NCI-H69 (cell line): ENCODE data around the gene RPL13.

Source experiments
- DNase-seq: peaks from one replicate; lab custom pipeline; 2025; lab: John Stamatoyannopoulos, UW

RPL13 gene

GRCh38 chr16:89599451-89599858 lies 39.0 kb downstream of the RPL13 start:
- peak; percentile 65 for DNase-seq

GRCh38 chr16:89599902-89600301 lies 39.4 kb downstream of the RPL13 start:
- no peak for DNase-seq

GRCh38 chr16:89600427-89600826 lies 39.9 kb downstream of the RPL13 start:
- no peak for DNase-seq

GRCh38 chr16:89600956-89601355 lies 40.5 kb downstream of the RPL13 start:
- DNase-seq, result no peak

GRCh38 chr16:89601906-89602272 lies 41.4 kb downstream of the RPL13 start:
- DNase-seq, result no peak

GRCh38 chr16:89602273-89602951 lies 41.9 kb downstream of the RPL13 start:
- peak; percentile 78 for DNase-seq

DNA sequence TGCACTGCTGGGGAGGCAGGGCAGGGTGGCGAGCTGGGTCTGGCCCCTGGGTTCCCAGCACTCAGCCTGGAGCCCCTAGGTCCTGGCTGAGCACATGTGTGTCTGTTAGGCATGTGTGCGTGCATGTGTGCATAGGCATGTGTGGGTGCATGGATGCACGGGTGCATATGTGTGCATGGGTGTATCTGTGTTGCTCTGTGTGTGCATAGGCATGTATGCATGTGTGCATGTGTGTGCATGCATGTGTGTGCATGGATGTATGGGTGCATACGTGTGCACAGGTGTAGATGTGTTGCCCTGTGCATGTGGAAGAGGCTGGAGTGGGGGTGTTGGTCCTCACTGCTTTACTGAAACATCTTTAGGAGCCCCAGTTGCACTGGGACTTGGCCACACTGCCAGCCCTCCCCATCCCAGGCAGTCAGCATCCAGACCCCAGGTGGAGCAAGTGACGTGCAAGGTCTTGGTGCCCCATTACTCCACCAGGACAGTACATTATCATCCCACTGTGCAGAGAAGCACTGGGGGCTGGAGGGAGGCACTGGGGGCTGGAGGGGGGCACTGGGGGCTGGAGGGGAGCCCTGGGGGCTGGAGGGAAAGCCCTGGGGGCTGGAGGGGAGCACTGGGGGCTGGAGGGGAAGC lies 42.6 kb downstream of the RPL13 start:
- no peak for DNase-seq

GRCh38 chr16:89604764-89605163 lies 44.3 kb downstream of the RPL13 start:
- DNase-seq, result no peak

GRCh38 chr16:89605186-89605970 lies 44.9 kb downstream of the RPL13 start:
- DNase-seq, result no peak

DNA sequence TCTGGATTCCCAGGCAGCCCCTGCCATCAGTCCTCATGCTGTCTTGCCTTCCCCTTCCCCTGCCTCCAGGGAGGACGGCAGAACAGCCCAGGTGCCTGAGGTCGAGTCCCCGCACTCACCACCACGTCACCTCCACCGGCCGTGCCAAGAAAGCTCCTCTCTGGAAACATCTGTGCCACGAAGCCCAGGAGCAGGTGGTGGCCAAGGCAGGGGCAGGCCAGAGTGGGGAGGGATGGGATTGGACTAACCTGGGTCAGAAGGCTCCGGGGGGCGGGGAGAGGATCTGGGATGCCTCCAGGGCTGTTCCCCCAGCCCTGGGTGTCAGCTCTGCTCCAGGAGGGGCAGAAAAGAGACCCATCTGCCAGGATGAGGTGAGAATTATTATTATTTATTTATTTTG lies 45.5 kb downstream of the RPL13 start:
- no peak for DNase-seq

DNA sequence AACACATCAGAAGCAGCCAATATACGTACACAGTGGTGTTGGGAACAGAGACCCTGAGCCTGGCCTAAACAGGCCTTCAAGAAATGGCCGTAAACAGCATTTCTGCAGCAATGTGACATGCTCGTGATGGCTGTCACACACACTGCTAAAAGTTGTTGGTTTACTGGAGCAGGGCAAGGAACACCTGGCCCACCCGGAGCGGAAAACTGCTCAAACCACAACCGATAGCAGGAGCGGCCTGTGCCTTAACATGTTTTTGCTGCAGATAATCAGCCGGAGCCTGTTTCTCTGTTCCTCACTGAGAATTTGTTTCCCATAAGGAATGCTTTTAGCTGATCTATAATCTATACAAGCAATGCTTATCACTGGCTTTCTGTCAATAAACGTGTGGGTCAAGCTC lies 47.0 kb downstream of the RPL13 start:
- no peak for DNase-seq

GRCh38 chr16:89607937-89608740 lies 47.7 kb downstream of the RPL13 start:
- no peak for DNase-seq

DNA sequence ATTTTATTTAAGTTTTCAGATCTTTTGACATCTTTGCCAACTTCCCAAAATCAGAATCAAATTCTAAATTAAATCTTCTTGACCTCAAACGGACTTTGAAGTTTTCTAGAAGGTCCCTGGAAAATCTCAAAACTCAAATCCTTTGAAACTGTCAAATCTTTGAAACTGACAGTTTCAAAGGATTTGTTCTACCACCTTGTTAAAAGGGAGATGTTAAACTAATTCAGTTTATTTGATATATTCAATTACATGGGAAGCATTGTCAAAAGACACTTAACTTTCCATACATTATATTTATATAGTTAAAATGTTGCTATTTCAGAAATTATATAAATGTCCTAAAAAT lies 49.6 kb downstream of the RPL13 start:
- DNase-seq, result no peak

DNA sequence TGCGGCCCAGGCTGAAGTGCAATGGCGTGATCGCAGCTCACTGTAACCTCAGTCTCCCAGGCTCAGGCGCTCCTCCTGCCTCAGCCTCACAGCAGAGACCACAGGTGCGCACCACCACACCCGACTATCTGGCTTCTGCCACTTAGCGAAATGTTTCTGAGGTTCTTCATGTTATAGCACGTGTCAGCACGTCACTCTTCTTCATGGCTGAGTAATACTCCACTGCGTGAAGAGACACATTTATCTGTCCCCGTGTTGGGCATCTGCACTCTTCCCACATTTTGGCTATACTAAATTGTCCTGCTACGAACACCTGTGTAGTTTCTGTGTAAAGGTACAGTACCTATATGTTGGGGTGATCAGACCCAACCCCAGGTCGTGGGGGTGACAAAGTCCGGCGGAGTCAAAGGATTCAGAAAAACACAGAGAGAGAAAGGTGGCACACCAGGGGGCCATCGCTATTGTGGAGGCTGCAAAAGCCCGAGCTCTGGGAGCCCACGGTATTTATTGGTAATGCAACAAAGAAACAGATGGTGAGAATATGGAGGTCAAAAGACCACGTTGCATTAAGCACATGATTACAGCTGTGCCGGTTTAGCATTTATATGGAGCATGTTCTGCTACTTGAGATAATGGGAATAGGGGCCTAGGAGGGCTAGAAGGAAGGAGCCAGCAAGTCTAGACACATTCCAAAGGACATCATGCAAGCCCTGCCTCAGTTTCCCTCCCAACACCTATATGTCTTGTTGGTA lies 52.1 kb downstream of the RPL13 start:
- peak; percentile 90 for DNase-seq

- peak; percentile 84 for DNase-seq
Observed at GRCh38 chr16:89613231-89613953, 52.9 kb downstream of the RPL13 start, which contains the start of gene DPEP1. TSS of gene DPEP1 (plus strand) at chr16:89613642. CDS start at chr16:89630411, 16,769 bp downstream.

DNA sequence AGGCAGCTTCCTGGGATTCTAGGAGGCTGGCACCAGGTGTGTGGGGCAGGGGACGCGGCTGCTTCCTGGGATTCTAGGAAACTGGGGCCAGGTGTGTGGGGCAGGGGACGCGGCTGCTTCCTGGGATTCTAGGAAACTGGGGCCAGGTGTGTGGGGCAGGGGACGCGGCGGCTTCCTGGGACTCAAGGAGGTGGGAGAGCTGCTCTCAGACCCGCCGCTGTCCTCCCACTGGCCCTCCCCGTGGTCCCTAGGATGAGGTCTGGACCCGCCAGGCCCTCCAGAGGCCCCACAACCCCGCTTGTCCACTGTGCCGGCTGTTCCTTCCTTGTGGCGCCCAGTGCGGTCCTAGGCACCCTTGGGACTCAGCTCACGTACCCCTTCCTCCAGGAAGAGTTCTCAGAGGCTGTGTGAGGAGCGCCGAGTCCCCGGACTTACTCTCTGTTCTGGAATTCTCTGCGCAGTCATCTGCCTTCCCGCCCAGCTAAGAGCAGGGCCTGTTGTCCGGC lies 53.5 kb downstream of the RPL13 start:
- DNase-seq, result no peak
